ENCODE measurements around the gene ASB1. TPM values are rescaled to one million over a fixed set of nuclear protein-coding genes. Genes with fewer than 3 reads are reported as not detected.

Gene ASB1
- total RNA-seq, 1 experiment from 2014 or later = 46.0 TPM

- Histone ChIP-seq H3K27ac (ENCODE audit: insufficient read length, low read depth, low read length) (no peak overlapping the region), H4K5ac (ENCODE audit: insufficient read length, low read depth, low read length) (no peak overlapping the region), H2BK12ac (ENCODE audit: insufficient read length, low read depth, low read length) (no peak overlapping the region), H2BK120ac (ENCODE audit: low read depth, low read length, poor library complexity, severe bottlenecking) (no peak overlapping the region), H3K4me1 (ENCODE audit: insufficient read depth, low read length) (no peaks in the 10 kb centered on the region), H2BK5ac (ENCODE audit: insufficient read length, low read length) (no peak overlapping the region), H3K4me2 (ENCODE audit: insufficient read depth, insufficient read length, low read length) (peak overlapping the region; percentile 81), H2BK15ac (ENCODE audit: low read depth, low read length) (no peak overlapping the region), H3K9me3 (ENCODE audit: control insufficient read depth, low read depth, low read length) (no peaks in the 10 kb centered on the region), H4K20me1 (ENCODE audit: control insufficient read depth, insufficient read depth, insufficient read length) (no peaks in the 10 kb centered on the region), H3K18ac (ENCODE audit: insufficient read length, low read depth, low read length) (no peak overlapping the region), H2AK5ac (ENCODE audit: insufficient read length, low read length) (no peak overlapping the region), H4K91ac (ENCODE audit: insufficient read length, low read depth, low read length) (no peak overlapping the region), H4K8ac (replicated peaks; ENCODE audit: insufficient read length, low read depth, low read length) (no peak overlapping the region), H3K4ac (ENCODE audit: low read depth, low read length) (no peak overlapping the region), H3K14ac (ENCODE audit: insufficient read depth, low read length) (no peak overlapping the region), H3K23me2 (ENCODE audit: insufficient read length, low read depth, low read length, poor library complexity, severe bottlenecking) (peaks cover 7% of the 10 kb centered on the region), H3K23ac (ENCODE audit: insufficient read length, low read depth, low read length) (no peak overlapping the region), H3K79me1 (ENCODE audit: insufficient read depth, low read depth, low read length, poor library complexity, severe bottlenecking) (peaks cover 2% of the 10 kb centered on the region), H3K79me2 (ENCODE audit: insufficient read depth, low read length) (peaks cover 29% of the 10 kb centered on the region; the same call in 1 of the 2 replicates), H3K9ac (ENCODE audit: extremely low read depth, insufficient read length, low read length) (peak overlapping the region; percentile 39), H3T11ph (ENCODE audit: low read length) (no peak overlapping the region), H2BK20ac (ENCODE audit: low read depth, low read length, poor library complexity, severe bottlenecking) (no peak overlapping the region), H3K27me3 (ENCODE audit: insufficient read depth, low read length) (no peaks in the 10 kb centered on the region), H3K56ac (ENCODE audit: insufficient read length, low read depth, low read length) (no peak overlapping the region), H2AFZ (ENCODE audit: low read length) (no peak overlapping the region)
- Mint-ChIP-seq H3K4me1 (peaks cover 30 to 31% of the 10 kb centered on the region in 2 experiments), H3K36me3 (ENCODE audit: insufficient read depth in 1 of 3, low read depth in 3 of 3) (peaks cover 11 to 21% (median 15%) of the 10 kb centered on the region in 3 experiments), H3K9me3 (peaks cover 0 to 6% of the 10 kb centered on the region in 2 experiments; a peak in 2 of 5 replicates), H3K27ac (peak overlapping the region; percentile 81 to 93 (median 91); a peak in 6 of 7 replicates), H3K27me3 (ENCODE audit: low read depth) (no peaks in the 10 kb centered on the region; the same call in 1 of the 2 replicates), H3K4me3 (peak overlapping the region; percentile 90)
- no peak for DNase-seq
- no CpG with 5 or more reads among the region's 24 CpGs for WGBS (ENCODE audit: extremely low coverage, insufficient read length, low lambda C conversion rate)
- no peak for TF ChIP-seq CTCF (conservative IDR thresholded peaks at IDR 0.05)
These were observed 654 bp upstream of the ASB1 start for GRCh38 chr2:238425979-238426567.
